ENCODE results near the gene EGR2.

The EGR2 gene

GRCh38 chr10:62816331-62817120, at the start of gene EGR2:
EGR2 (minus strand) TSS chr10:62816366; CDS start chr10:62816029, 337 bp downstream.
- no peaks in the 10 kb centered on the region for H3K36me3 ChIP-seq (ENCODE audit: insufficient read depth, low read length)
- H3K27me3 ChIP-seq (ENCODE audit: insufficient read depth, low read length), result peaks cover 30% of the 10 kb centered on the region
- H3K4me1 ChIP-seq (ENCODE audit: insufficient read depth, low read length), result peaks cover 33% of the 10 kb centered on the region
- H3K4me3 ChIP-seq (ENCODE audit: low read length), result peak within 1 kb of the TSS; percentile 82
- H3K9me3 ChIP-seq (ENCODE audit: low read length), result peaks cover 2% of the 10 kb centered on the region
- H2AFZ ChIP-seq (ENCODE audit: low read depth, low read length), result peak within 1 kb of the TSS; percentile 95

GRCh38 chr10:62862447-62862846, 46.3 kb upstream of the EGR2 start:
- no peak overlapping the region for H2AFZ ChIP-seq (ENCODE audit: low read depth, low read length)
- H3K9me3 ChIP-seq (ENCODE audit: low read length), result no peaks in the 10 kb centered on the region
- peaks cover 7% of the 10 kb centered on the region for H3K4me1 ChIP-seq (ENCODE audit: insufficient read depth, low read length)

GRCh38 chr10:62861507-62861906, 45.3 kb upstream of the EGR2 start:
- Histone ChIP-seq H3K27me3 (ENCODE audit: insufficient read depth, low read length) (no peaks in the 10 kb centered on the region), H2AFZ (ENCODE audit: low read depth, low read length) (no peak overlapping the region), H3K4me3 (ENCODE audit: low read length) (no peak overlapping the region), H3K36me3 (ENCODE audit: insufficient read depth, low read length) (no peaks in the 10 kb centered on the region), H3K4me1 (ENCODE audit: insufficient read depth, low read length) (peaks cover 7% of the 10 kb centered on the region), H3K9me3 (ENCODE audit: low read length) (no peaks in the 10 kb centered on the region)

More at GRCh38 chr10:62862447-62862846, 46.3 kb upstream of the EGR2 start:
- no peaks in the 10 kb centered on the region for H3K36me3 ChIP-seq (ENCODE audit: insufficient read depth, low read length)
- H3K4me3 ChIP-seq (ENCODE audit: low read length), result no peak overlapping the region
- no peaks in the 10 kb centered on the region for H3K27me3 ChIP-seq (ENCODE audit: insufficient read depth, low read length)

- Histone ChIP-seq H3K4me1 (ENCODE audit: insufficient read depth, low read length) (peaks cover 7% of the 10 kb centered on the region), H2AFZ (ENCODE audit: low read depth, low read length) (no peak overlapping the region), H3K4me3 (ENCODE audit: low read length) (no peak overlapping the region), H3K27me3 (ENCODE audit: insufficient read depth, low read length) (no peaks in the 10 kb centered on the region), H3K36me3 (ENCODE audit: insufficient read depth, low read length) (no peaks in the 10 kb centered on the region), H3K9me3 (ENCODE audit: low read length) (no peaks in the 10 kb centered on the region)
Observed at GRCh38 chr10:62860946-62861345, 44.8 kb upstream of the EGR2 start.

GRCh38 chr10:62858364-62858763, 42.2 kb upstream of the EGR2 start:
- no peak overlapping the region for H2AFZ ChIP-seq (ENCODE audit: low read depth, low read length)
- H3K36me3 ChIP-seq (ENCODE audit: insufficient read depth, low read length), result no peaks in the 10 kb centered on the region
- no peaks in the 10 kb centered on the region for H3K9me3 ChIP-seq (ENCODE audit: low read length)
- H3K4me3 ChIP-seq (ENCODE audit: low read length), result no peak overlapping the region
- peaks cover 7% of the 10 kb centered on the region for H3K4me1 ChIP-seq (ENCODE audit: insufficient read depth, low read length)
- H3K27me3 ChIP-seq (ENCODE audit: insufficient read depth, low read length), result no peaks in the 10 kb centered on the region

GRCh38 chr10:62856021-62856420, 39.9 kb upstream of the EGR2 start:
- no peaks in the 10 kb centered on the region for H3K9me3 ChIP-seq (ENCODE audit: low read length)
- H2AFZ ChIP-seq (ENCODE audit: low read depth, low read length), result no peak overlapping the region
- no peaks in the 10 kb centered on the region for H3K36me3 ChIP-seq (ENCODE audit: insufficient read depth, low read length)
- H3K4me3 ChIP-seq (ENCODE audit: low read length), result no peak overlapping the region
- H3K4me1 ChIP-seq (ENCODE audit: insufficient read depth, low read length), result peaks cover 1% of the 10 kb centered on the region
- no peaks in the 10 kb centered on the region for H3K27me3 ChIP-seq (ENCODE audit: insufficient read depth, low read length)

- H2AFZ ChIP-seq (ENCODE audit: low read depth, low read length), result no peak overlapping the region
- no peaks in the 10 kb centered on the region for H3K4me1 ChIP-seq (ENCODE audit: insufficient read depth, low read length)
- no peaks in the 10 kb centered on the region for H3K36me3 ChIP-seq (ENCODE audit: insufficient read depth, low read length)
- no peak overlapping the region for H3K4me3 ChIP-seq (ENCODE audit: low read length)
- no peaks in the 10 kb centered on the region for H3K27me3 ChIP-seq (ENCODE audit: insufficient read depth, low read length)
- no peaks in the 10 kb centered on the region for H3K9me3 ChIP-seq (ENCODE audit: low read length)
Observed at GRCh38 chr10:62853710-62854109, 37.5 kb upstream of the EGR2 start.

GRCh38 chr10:62852961-62853702, 37.0 kb upstream of the EGR2 start:
- H3K9me3 ChIP-seq (ENCODE audit: low read length), result no peaks in the 10 kb centered on the region
- H3K4me3 ChIP-seq (ENCODE audit: low read length), result no peak overlapping the region
- no peak overlapping the region for H2AFZ ChIP-seq (ENCODE audit: low read depth, low read length)
- no peaks in the 10 kb centered on the region for H3K36me3 ChIP-seq (ENCODE audit: insufficient read depth, low read length)
- no peaks in the 10 kb centered on the region for H3K4me1 ChIP-seq (ENCODE audit: insufficient read depth, low read length)
- H3K27me3 ChIP-seq (ENCODE audit: insufficient read depth, low read length), result no peaks in the 10 kb centered on the region

GRCh38 chr10:62851442-62851841, 35.3 kb upstream of the EGR2 start:
- H3K4me1 ChIP-seq (ENCODE audit: insufficient read depth, low read length), result no peaks in the 10 kb centered on the region
- no peak overlapping the region for H2AFZ ChIP-seq (ENCODE audit: low read depth, low read length)
- H3K27me3 ChIP-seq (ENCODE audit: insufficient read depth, low read length), result no peaks in the 10 kb centered on the region
- no peaks in the 10 kb centered on the region for H3K9me3 ChIP-seq (ENCODE audit: low read length)
- no peaks in the 10 kb centered on the region for H3K36me3 ChIP-seq (ENCODE audit: insufficient read depth, low read length)
- no peak overlapping the region for H3K4me3 ChIP-seq (ENCODE audit: low read length)

- Histone ChIP-seq H3K4me1 (ENCODE audit: insufficient read depth, low read length) (no peaks in the 10 kb centered on the region), H3K4me3 (ENCODE audit: low read length) (no peak overlapping the region), H2AFZ (ENCODE audit: low read depth, low read length) (no peak overlapping the region), H3K27me3 (ENCODE audit: insufficient read depth, low read length) (no peaks in the 10 kb centered on the region), H3K9me3 (ENCODE audit: low read length) (no peaks in the 10 kb centered on the region), H3K36me3 (ENCODE audit: insufficient read depth, low read length) (no peaks in the 10 kb centered on the region)
Observed at GRCh38 chr10:62850646-62851045, 34.5 kb upstream of the EGR2 start.

GRCh38 chr10:62847433-62847832, 31.3 kb upstream of the EGR2 start:
- no peak overlapping the region for H3K4me3 ChIP-seq (ENCODE audit: low read length)
- no peaks in the 10 kb centered on the region for H3K27me3 ChIP-seq (ENCODE audit: insufficient read depth, low read length)
- H2AFZ ChIP-seq (ENCODE audit: low read depth, low read length), result no peak overlapping the region
- H3K36me3 ChIP-seq (ENCODE audit: insufficient read depth, low read length), result no peaks in the 10 kb centered on the region
- H3K4me1 ChIP-seq (ENCODE audit: insufficient read depth, low read length), result no peaks in the 10 kb centered on the region
- H3K9me3 ChIP-seq (ENCODE audit: low read length), result no peaks in the 10 kb centered on the region

GRCh38 chr10:62844280-62845011, 28.3 kb upstream of the EGR2 start:
- Histone ChIP-seq H3K4me3 (ENCODE audit: low read length) (no peak overlapping the region), H3K36me3 (ENCODE audit: insufficient read depth, low read length) (no peaks in the 10 kb centered on the region), H3K4me1 (ENCODE audit: insufficient read depth, low read length) (no peaks in the 10 kb centered on the region), H3K27me3 (ENCODE audit: insufficient read depth, low read length) (no peaks in the 10 kb centered on the region), H3K9me3 (ENCODE audit: low read length) (no peaks in the 10 kb centered on the region), H2AFZ (ENCODE audit: low read depth, low read length) (no peak overlapping the region)

- Histone ChIP-seq H3K4me1 (ENCODE audit: insufficient read depth, low read length) (no peaks in the 10 kb centered on the region), H3K27me3 (ENCODE audit: insufficient read depth, low read length) (no peaks in the 10 kb centered on the region), H3K9me3 (ENCODE audit: low read length) (no peaks in the 10 kb centered on the region), H3K4me3 (ENCODE audit: low read length) (no peak overlapping the region), H3K36me3 (ENCODE audit: insufficient read depth, low read length) (no peaks in the 10 kb centered on the region), H2AFZ (ENCODE audit: low read depth, low read length) (no peak overlapping the region)
Observed at GRCh38 chr10:62843600-62843999, 27.4 kb upstream of the EGR2 start.
